ENCODE results near the gene SLC2A9.

SLC2A9 gene

GRCh38 chr4:10018818-10019461, 2.4 kb downstream of the SLC2A9 start:
- FAIRE-seq: no peak

DNA sequence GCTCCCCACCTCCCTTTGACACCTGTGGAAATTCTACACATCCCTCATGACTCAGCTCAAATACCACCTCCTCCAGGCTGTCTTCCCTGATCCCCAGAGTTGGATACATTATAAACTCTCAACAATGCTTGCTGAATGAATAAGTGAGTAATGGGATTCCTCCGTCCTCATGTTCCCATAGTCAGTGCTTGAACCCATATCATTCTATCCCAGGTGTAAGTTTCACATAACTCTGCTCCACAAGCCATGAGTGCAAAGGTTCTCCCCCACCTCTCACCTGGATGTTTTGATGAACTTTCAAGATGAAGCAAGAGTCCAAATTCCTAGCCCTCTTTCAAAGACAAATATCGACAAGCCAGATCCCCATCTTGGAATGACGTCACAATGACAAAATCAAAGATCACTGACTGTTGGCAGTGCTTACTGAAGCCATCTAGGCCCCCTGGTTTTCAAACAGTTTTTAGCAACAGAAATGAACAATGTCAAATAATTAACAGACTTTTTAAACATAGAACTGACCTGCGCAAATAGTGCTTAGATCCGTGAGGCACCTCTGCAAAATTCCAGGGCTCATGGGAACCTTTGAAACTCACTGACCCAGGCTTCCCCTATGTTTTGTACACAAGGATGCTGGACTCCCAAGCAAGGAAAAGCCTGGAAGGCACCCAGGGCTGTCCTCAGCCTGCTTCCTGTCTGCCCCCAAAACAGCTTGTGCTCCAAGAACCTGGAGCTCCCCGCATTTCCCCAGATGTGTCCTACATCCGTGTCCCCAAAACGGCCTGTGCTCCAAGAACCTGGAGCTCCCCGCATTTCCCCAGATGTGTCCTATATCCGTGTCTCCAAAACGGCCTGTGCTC, 4.0 kb downstream of the SLC2A9 start:
- no peak for FAIRE-seq

GRCh38 chr4:10016169-10016568, 5.1 kb downstream of the SLC2A9 start:
- FAIRE-seq: no peak

DNA sequence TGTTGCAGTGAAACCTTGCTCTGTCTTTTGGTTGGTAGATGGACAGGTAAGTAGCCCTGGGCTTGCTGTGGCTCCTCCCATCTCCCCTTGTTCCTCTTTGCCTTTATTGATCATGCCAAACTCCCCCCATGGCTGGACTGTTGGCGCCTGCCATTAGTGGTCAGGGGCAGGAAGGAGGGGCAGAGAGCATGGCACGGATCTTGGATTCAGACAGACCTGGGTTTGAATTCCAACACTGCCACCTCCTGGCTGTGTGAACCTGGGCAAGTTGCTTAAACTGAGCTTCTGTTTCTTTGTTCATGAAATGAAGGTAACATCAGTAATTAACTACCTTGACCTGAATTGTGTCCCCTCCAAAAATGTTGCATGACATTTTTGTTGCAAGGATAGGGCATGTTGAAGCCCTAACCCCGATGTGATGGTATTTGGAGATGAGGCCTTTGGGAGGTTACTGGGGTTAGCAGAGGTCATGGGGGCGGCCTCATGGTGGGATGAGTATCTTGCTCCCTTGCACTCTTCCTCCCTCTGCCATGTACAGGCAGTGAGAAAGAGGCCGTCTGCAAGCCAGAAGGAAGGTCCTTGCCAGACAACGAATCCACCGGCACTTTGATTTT, 6.0 kb downstream of the SLC2A9 start:
- no peak for FAIRE-seq

GRCh38 chr4:10013722-10014121, 7.6 kb downstream of the SLC2A9 start:
- FAIRE-seq: no peak

GRCh38 chr4:10011885-10012284, 9.4 kb downstream of the SLC2A9 start:
- no peak for FAIRE-seq

DNA sequence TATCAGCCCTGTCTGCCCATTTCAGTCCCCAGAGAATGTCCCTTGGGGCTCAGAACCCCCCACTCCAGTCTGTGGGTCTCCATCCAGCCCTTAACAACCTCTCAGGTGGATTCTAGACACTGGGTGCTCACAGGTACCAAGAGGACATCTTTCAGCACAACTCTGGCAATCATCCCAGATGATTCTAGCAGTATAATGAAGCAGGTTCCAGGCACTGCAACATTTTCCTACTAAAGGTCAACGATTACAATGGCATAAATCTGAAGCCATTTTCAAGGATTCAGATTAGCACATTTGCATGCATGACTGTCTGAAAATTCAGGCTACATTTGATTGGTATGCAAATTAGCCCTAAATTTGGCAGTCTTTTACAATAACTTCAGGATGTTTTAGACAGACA, 10.0 kb downstream of the SLC2A9 start:
- no peak for FAIRE-seq

DNA sequence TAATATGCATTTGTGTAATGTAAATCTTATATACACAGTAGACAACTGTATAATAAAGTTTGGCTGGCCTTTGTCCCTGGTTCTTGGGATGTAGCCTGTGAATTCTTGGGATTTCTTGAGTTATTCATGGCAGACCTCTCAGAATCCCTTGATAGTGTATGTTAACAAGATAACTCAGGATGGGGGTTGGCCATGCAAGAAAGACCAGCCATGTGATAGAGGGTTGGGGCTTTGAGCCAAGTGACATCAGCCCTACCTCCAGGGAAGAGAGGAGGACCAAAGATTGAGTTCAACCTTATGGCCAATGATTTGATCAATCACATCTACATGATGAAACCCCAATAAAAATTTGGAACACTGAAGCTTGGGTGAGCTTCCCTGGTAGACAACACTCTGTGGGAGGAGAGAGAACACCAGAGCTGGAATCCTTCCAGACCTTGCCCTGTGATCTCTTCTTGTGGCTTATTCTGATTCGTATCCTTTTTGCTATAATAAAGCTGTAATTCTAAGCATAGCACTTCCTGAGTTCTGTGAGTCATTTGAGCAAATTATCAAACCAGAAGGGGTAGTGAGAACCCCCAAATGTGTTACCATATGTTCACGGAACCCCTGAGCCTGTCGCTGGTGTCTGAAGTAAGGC, 11.3 kb downstream of the SLC2A9 start:
- FAIRE-seq: no peak

DNA sequence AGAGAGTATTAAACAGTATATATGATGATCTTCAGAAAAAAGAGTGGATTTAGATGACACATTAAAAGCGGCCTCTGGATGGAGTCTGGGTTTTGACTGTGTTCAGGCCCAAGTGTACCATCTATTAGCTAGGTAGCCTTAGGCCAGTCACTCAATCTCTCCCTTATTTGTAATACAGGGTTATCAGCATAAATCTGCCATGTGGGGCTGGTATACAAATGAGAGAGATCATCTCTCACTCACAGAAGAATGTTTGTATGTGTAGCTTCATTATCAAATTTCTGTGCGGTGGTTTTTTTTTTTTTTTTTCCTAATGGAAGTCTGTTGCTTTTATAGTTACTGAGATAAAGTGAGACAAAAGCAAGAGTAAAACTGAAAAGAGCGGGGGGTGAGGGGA, 12.7 kb downstream of the SLC2A9 start:
- FAIRE-seq: no peak

- no peak for FAIRE-seq
Measured at GRCh38 chr4:10007793-10008608, 13.3 kb downstream of the SLC2A9 start.

GRCh38 chr4:10007436-10007740, 13.9 kb downstream of the SLC2A9 start:
- FAIRE-seq: no peak

DNA sequence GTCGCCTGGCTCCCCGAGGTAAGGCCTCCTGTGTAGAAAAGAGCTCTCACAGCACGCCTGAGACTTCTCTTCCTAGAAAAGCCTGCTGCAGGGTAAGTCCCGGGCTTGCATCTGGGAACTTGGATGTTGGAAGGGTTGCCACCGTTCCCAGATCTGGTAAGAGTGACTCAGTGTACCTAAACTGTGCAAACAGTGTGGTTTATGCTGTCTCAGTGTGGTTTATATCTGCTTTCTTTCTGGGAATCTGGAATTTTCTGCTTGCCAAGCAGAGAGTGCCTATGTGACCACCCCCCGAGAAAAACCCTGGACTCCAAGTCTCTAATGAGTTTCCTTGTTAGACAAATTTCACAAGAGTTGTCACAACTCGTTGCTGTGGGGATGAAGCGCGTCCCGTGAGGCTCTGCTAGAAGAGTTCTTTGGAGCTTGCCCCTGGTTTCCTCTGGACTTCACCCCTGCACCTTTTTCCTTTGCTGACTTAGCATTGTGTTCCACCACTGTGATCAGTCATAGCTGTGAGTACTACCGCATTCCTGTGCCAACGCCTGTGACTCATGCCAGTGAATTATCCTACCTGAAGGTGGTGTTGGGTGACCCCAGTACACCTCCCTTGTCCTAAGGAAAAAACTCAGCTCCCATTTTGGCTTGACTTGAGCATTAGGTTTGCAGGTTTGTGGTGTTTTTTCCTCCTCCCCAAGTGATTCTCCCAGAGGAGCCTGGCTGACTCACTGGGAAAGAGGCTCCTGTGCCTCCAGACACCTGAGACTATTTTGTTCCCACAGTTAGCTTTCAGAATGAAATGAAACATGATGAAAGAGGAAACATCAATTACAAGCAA, 14.5 kb downstream of the SLC2A9 start:
- FAIRE-seq: no peak

DNA sequence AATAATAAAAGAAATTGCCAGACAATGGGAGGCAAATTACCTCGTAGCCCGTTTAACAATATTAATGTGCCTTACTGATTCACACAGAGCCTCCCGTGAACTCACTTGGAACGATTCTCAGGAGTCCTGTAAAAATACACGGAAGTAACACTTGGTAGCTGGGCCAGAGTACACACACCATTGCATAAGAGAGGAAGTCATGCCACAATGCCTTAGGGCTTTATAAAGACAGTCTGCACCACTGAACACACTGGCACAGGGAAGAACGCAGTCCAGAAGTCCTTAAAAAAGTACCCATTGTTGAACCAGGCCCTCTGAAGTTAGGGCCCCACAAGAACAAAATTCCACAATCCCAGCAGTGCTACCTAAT, 15.1 kb downstream of the SLC2A9 start:
- no peak for FAIRE-seq

GRCh38 chr4:10005632-10006031, 15.7 kb downstream of the SLC2A9 start:
- no peak for FAIRE-seq

DNA sequence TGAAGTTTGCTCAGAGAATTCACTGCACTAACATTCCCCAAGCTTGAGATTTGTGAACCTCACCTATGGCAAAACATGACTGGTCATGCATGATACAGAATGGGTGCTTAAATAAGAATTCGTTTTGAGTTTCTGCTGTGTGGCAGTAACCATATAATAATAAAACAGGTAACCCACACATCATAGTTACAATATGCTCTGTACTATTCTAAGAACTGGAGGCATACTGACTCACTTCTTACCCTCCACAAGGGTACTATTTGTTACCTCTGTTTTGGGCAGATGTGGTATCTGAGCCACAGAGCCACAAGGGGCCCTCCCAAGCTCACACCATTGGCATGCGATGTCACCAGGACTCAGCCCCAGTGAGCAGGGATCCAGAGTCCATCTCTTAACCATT, 17.6 kb downstream of the SLC2A9 start:
- no peak for FAIRE-seq

DNA sequence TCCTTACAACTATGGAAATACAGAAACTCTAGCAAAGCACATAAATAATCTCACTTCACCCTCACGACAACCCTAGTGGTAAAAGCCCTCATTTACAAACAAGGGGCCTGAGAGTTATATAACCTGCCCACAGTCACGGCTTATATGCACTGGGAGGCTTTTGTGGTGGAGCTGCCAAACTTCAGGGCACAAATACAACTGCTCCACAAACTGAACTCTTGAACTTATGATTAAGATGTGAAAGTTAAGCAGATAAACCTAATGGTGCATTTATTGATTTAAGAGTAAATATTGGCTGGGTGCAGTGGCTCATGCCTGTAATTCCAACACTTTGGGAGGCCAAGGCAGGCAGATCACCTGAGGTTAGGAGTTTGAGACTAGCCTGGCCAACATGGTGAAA, 19.0 kb downstream of the SLC2A9 start:
- no peak for FAIRE-seq

DNA sequence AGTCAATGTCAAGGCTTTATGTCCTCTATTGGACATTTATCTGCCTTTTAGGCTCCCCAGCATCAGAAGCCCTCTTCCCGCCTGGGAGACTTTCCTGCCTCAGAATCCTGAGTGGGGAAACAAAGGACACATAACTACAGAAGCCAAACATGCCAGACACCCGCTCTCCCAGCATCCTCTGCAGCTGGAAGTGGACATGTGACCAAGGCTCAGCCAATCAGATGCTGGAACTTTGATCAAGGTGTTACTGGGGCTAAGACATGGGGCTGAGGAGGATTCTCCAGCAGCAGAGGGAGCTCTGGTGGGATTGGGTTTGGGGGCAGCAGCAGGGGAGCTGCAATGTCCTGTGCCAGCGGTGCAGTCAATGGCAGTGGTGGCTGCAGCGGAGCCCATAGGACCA, 19.5 kb downstream of the SLC2A9 start:
- no peak for FAIRE-seq

DNA sequence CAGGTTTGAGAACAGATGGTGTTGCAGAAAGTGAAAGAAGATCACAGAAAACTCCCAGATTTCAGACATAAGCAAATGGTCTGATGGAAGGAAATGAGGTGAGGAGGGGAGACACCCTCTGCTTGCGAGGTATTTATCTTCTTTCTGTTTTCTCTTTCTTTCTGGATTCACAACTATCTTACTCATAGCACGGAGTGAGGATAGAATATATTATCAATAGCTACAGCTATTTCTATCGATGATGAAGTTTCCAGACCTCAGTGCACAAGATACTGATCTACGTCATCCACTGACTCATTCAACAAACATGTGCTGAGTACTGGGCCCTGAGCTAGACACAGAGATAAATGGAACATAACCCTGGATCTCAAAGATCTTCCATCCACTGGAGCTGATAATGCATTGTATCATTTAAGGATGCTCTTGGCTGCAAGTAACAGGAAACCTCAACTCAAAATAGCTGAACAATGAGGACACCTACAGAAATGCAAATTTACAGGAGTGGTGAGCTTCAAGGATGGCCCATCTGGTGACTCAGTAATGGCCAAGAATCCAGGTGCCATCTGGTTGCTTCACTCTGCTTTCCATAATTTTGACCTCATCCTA, 21.2 kb downstream of the SLC2A9 start:
- FAIRE-seq: no peak

DNA sequence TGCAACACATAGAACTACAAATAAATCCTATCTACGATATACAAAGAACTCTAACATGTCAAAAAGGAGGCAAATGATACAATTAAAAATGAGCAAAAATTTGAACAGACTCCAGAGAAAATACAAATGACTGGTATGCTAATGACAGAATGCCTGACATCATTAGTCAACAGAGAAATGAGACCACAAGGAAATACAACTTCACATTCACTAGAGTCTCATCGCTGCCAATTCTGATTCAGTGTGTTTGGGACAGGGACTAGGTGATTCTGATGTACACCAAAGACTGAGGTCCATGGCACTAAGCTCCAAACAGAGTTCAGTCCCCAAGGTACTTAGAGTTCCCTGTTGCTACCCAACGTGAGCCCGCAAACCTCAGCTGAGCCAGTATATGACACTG, 23.4 kb downstream of the SLC2A9 start:
- no peak for FAIRE-seq

DNA sequence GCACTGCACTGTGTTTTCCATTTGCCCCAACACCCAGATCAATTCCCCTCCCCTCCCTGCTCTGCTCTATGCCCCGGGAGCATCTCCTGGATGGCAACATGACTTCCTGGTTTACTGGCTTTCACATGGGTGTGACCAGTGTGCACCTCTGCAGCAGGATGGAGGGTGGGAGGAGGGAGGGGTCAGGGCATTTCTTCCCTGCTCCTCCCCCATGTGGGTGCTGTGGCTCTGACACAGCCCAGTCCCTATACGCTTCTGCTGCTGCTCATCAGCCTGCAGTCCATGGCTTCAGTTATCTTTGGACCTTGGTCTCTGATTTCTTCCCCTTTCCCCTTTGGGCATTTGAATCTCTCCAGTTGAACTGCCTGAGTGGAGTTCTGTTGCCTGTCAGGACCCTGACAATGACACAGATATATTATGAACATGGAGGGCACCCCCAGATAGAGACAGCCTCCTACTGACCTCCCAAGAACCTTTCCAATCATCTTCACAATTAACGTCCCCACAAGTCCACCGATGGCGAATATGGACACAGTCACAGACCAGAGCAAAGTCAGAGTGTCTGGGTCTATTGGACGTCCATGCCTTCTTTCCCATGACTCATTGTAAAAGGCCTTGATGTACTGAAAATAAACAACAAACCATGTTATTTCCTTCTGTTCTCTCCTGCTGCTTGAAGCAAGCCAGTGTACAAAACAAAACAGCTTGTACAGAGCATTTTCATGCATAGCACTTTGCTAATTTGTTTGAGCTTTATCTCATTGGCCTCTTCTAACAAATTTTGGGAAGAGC, 24.8 kb downstream of the SLC2A9 start:
- no peak for FAIRE-seq

Data from G401.6 (cell line).